Measurements from ENCODE around the gene PPP1R37. TPM values are rescaled to one million over a fixed set of nuclear protein-coding genes. Genes with fewer than 3 reads are reported as not detected.
A peak's percentile ranks its signal among the peaks of the same experiment; 100 is the strongest.

Gene PPP1R37
- total RNA-seq, 1 donor from 2014 or later = 20.4 TPM

- Mint-ChIP-seq H3K36me3 (ENCODE audit: low read depth) (peaks cover 3% of the 10 kb centered on the region), H3K4me3 (peak within 1 kb of the TSS; percentile 83), H3K27ac (peak within 1 kb of the TSS; percentile 48), H3K9me3 (no peaks in the 10 kb centered on the region), H3K27me3 (ENCODE audit: insufficient read depth) (no peaks in the 10 kb centered on the region), H3K4me1 (ENCODE audit: low read depth) (peaks cover 29% of the 10 kb centered on the region)
- intact Hi-C loops (cut with micrococcal nuclease) = loop anchor here (1.0 to 5.0 kb wide), 4 partner anchors 37 to 331 kb away; partner anchors contain the start of genes CLASRP, MARK4, POLR1G and PPP1R13L
- DNase-seq (ENCODE audit: low spot score) = peak; percentile 76
These were observed 16.7 kb upstream of the PPP1R37 start, which contains the start of gene ZNF296 for GRCh38 chr19:45076029-45076850. TSS of gene ZNF296 (minus strand) at chr19:45076478. CDS start at chr19:45076373, 105 bp downstream.

GRCh38 chr19:45076851-45077730, 15.9 kb upstream of the PPP1R37 start:
- Mint-ChIP-seq H3K27me3 (ENCODE audit: insufficient read depth) (no peaks in the 10 kb centered on the region), H3K4me3 (peak overlapping the region; percentile 83), H3K9me3 (no peaks in the 10 kb centered on the region), H3K4me1 (ENCODE audit: low read depth) (peaks cover 37% of the 10 kb centered on the region), H3K36me3 (ENCODE audit: low read depth) (peaks cover 11% of the 10 kb centered on the region), H3K27ac (peak overlapping the region; percentile 32)
- DNase-seq (ENCODE audit: low spot score) = no peak
- intact Hi-C loops (cut with micrococcal nuclease) = loop anchor here (1.0 to 5.0 kb wide), 4 partner anchors 38 to 330 kb away; partner anchors contain the start of genes CLASRP, MARK4, POLR1G and PPP1R13L

GRCh38 chr19:45078390-45079062, 14.5 kb upstream of the PPP1R37 start:
- intact Hi-C loops (cut with micrococcal nuclease) = loop anchor here (1.0 to 5.0 kb wide), 5 partner anchors 13 to 329 kb away; partner anchors contain the start of genes BLOC1S3, MARK4, POLR1G and PPP1R13L
- Mint-ChIP-seq H3K4me3 (peak overlapping the region; percentile 99), H3K4me1 (ENCODE audit: low read depth) (peaks cover 40% of the 10 kb centered on the region), H3K36me3 (ENCODE audit: low read depth) (peaks cover 14% of the 10 kb centered on the region), H3K27me3 (ENCODE audit: insufficient read depth) (no peaks in the 10 kb centered on the region), H3K9me3 (no peaks in the 10 kb centered on the region), H3K27ac (peak overlapping the region; percentile 58)
- no peak for DNase-seq (ENCODE audit: low spot score)

GRCh38 chr19:45079063-45079910, 13.7 kb upstream of the PPP1R37 start, which contains the start of gene GEMIN7:
TSS of gene GEMIN7 (plus strand) at chr19:45079260. CDS start at chr19:45090115, 10,855 bp downstream.
- Mint-ChIP-seq H3K27ac (peak within 1 kb of the TSS; percentile 94), H3K27me3 (ENCODE audit: insufficient read depth) (no peaks in the 10 kb centered on the region), H3K4me1 (ENCODE audit: low read depth) (peaks cover 40% of the 10 kb centered on the region), H3K36me3 (ENCODE audit: low read depth) (peaks cover 14% of the 10 kb centered on the region), H3K9me3 (no peaks in the 10 kb centered on the region), H3K4me3 (peak within 1 kb of the TSS; percentile 99)
- intact Hi-C loops (cut with micrococcal nuclease) = loop anchor here (1.0 to 5.0 kb wide), 5 partner anchors 12 to 328 kb away; partner anchors contain the start of genes BLOC1S3, MARK4, POLR1G and PPP1R13L
- DNase-seq (ENCODE audit: low spot score) = peak; percentile 76

GRCh38 chr19:45079911-45080370, 13.0 kb upstream of the PPP1R37 start:
- no peaks in the 10 kb centered on the region for H3K27me3 Mint-ChIP-seq (ENCODE audit: insufficient read depth)

GRCh38 chr19:45082170-45082569, 10.8 kb upstream of the PPP1R37 start:
- H3K9me3 Mint-ChIP-seq = no peaks in the 10 kb centered on the region
- H3K27me3 Mint-ChIP-seq (ENCODE audit: insufficient read depth) = no peaks in the 10 kb centered on the region
- no peak overlapping the region for H3K27ac Mint-ChIP-seq
- intact Hi-C loops (cut with micrococcal nuclease) = no loop called here
- no peak for DNase-seq (ENCODE audit: low spot score)
- peaks cover 34% of the 10 kb centered on the region for H3K4me1 Mint-ChIP-seq (ENCODE audit: low read depth)
- H3K4me3 Mint-ChIP-seq = peak overlapping the region; percentile 78
- H3K36me3 Mint-ChIP-seq (ENCODE audit: low read depth) = peaks cover 18% of the 10 kb centered on the region

More at GRCh38 chr19:45079911-45080370, 13.0 kb upstream of the PPP1R37 start:
- Mint-ChIP-seq H3K4me1 (ENCODE audit: low read depth) (peaks cover 40% of the 10 kb centered on the region), H3K4me3 (peak overlapping the region; percentile 99), H3K9me3 (no peaks in the 10 kb centered on the region), H3K36me3 (ENCODE audit: low read depth) (peaks cover 14% of the 10 kb centered on the region), H3K27ac (peak overlapping the region; percentile 94)
- intact Hi-C loops (cut with micrococcal nuclease) = loop anchor here (1.0 to 5.0 kb wide), 5 partner anchors 11 to 327 kb away; partner anchors contain the start of genes BLOC1S3, MARK4, POLR1G and PPP1R13L
- no peak for DNase-seq (ENCODE audit: low spot score)

- intact Hi-C loops (cut with micrococcal nuclease) = no loop called here
- Mint-ChIP-seq H3K4me1 (ENCODE audit: low read depth) (peaks cover 29% of the 10 kb centered on the region), H3K36me3 (ENCODE audit: low read depth) (peaks cover 26% of the 10 kb centered on the region), H3K9me3 (peaks cover 3% of the 10 kb centered on the region), H3K4me3 (no peak overlapping the region), H3K27me3 (ENCODE audit: insufficient read depth) (no peaks in the 10 kb centered on the region), H3K27ac (peak overlapping the region; percentile 14)
- no peak for DNase-seq (ENCODE audit: low spot score)
These were observed 6.5 kb upstream of the PPP1R37 start for GRCh38 chr19:45086480-45086879.

GRCh38 chr19:45087531-45087930, 5.4 kb upstream of the PPP1R37 start:
- H3K27ac Mint-ChIP-seq = peak overlapping the region; percentile 92
- no peaks in the 10 kb centered on the region for H3K27me3 Mint-ChIP-seq (ENCODE audit: insufficient read depth)
- peaks cover 3% of the 10 kb centered on the region for H3K9me3 Mint-ChIP-seq
- intact Hi-C loops (cut with micrococcal nuclease) = no loop called here
- peak; percentile 48 for DNase-seq (ENCODE audit: low spot score)
- peaks cover 19% of the 10 kb centered on the region for H3K36me3 Mint-ChIP-seq (ENCODE audit: low read depth)
- H3K4me1 Mint-ChIP-seq (ENCODE audit: low read depth) = peaks cover 26% of the 10 kb centered on the region
- peak overlapping the region; percentile 15 for H3K4me3 Mint-ChIP-seq

GRCh38 chr19:45090034-45090433, 2.9 kb upstream of the PPP1R37 start:
- peaks cover 27% of the 10 kb centered on the region for H3K36me3 Mint-ChIP-seq (ENCODE audit: low read depth)
- intact Hi-C loops (cut with micrococcal nuclease) = loop anchor here (5.0 kb wide), 2 partner anchors 317 to 387 kb away; partner anchors contain the start of genes POLR1G and PPP1R13L
- H3K9me3 Mint-ChIP-seq = peaks cover 3% of the 10 kb centered on the region
- no peak overlapping the region for H3K27ac Mint-ChIP-seq
- no peaks in the 10 kb centered on the region for H3K27me3 Mint-ChIP-seq (ENCODE audit: insufficient read depth)
- no peak overlapping the region for H3K4me3 Mint-ChIP-seq
- DNase-seq (ENCODE audit: low spot score) = no peak
- peaks cover 41% of the 10 kb centered on the region for H3K4me1 Mint-ChIP-seq (ENCODE audit: low read depth)

- Mint-ChIP-seq H3K36me3 (ENCODE audit: low read depth) (peaks cover 23% of the 10 kb centered on the region), H3K27ac (no peak overlapping the region), H3K27me3 (ENCODE audit: insufficient read depth) (no peaks in the 10 kb centered on the region), H3K9me3 (peaks cover 3% of the 10 kb centered on the region), H3K4me1 (ENCODE audit: low read depth) (peaks cover 42% of the 10 kb centered on the region), H3K4me3 (no peak overlapping the region)
- intact Hi-C loops (cut with micrococcal nuclease) = loop anchor here (1.0 to 5.0 kb wide), 5 partner anchors 11 to 387 kb away; partner anchors contain the start of genes BLOC1S3, GEMIN7, POLR1G and PPP1R13L
- DNase-seq (ENCODE audit: low spot score) = no peak
These were observed 2.4 kb upstream of the PPP1R37 start for GRCh38 chr19:45090606-45091005.

Data from activated T-helper 1 cell treated with anti-CD3 and anti-CD28 coated beads, Interleukin-12 subunit alpha, Interleukin-12 subunit beta, Interleukin-2, Interleukin-4 antibody, amounts not matched to agents 30 ng/mL and 10 ng/mL and 1 ng/mL, durations not matched to agents 14 hours and 24 hours and 36 hours (primary cell).